SK-N-SH (cell line): ENCODE results near the gene TAS2R3. TPM values are rescaled to one million over a fixed set of nuclear protein-coding genes. Genes with fewer than 3 reads are reported as not detected.

Experiments
- CTCF ChIA-PET: fragments of 300-600, 350-600 bp; formaldehyde crosslinking; extraction: SDS; loops from one replicate; lab custom pipeline; 2021; lab: Yijun Ruan, JAX
- POLR2A ChIA-PET: fragments of 350-600 bp; sonication (Branson Sonifier 250); formaldehyde crosslinking; extraction: SDS; loops from one replicate; lab custom pipeline; 2020; ENCODE audit warnings: antibody characterized with exemption, inconsistent platforms; lab: Yijun Ruan, JAX
- DNase-seq: peaks from one replicate; pipeline ENCODE4 v3.0.0; 2012
- H2AFZ ChIP-seq: fragments of 200-600 bp; sonication (generic); 2 replicates; pipeline ENCODE4 v1.8.1; 2016; ENCODE audit warnings: antibody characterized with exemption, mild to moderate bottlenecking, low read depth
- H3F3A ChIP-seq: fragments of 200-600 bp; sonication (generic); replicated peaks from 2 replicates; pipeline ENCODE3; 2016; ENCODE audit warnings: antibody characterized with exemption, mild to moderate bottlenecking; ENCODE audit not compliant: insufficient read depth
- H3K27ac ChIP-seq, 2 experiments: fragments of 200-500 bp in 1 of 2; fragments of 200-600 bp in 1 of 2; sonication (Bioruptor generic) in 1 of 2; sonication (generic), shearing (Covaris generic) in 1 of 2; 2 replicates each; pipeline versions ENCODE4 v1.5.1 to v1.6.1; 2014 to 2016; ENCODE audit warnings: low read depth in 2 of 2, inconsistent platforms in 1 of 2, low read length in 1 of 2, mild to moderate bottlenecking in 1 of 2, mixed read lengths in 1 of 2
- H3K27me3 ChIP-seq: fragments of 200-600 bp; sonication (generic), shearing (Covaris generic); 2 replicates; pipeline ENCODE4 v1.6.1; 2016; ENCODE audit warnings: mixed run types; ENCODE audit not compliant: insufficient read depth
- H3K36me3 ChIP-seq, 2 experiments: fragments of 200-500 bp in 1 of 2; fragments of 200-600 bp in 1 of 2; sonication (Bioruptor generic) in 1 of 2; sonication (generic) in 1 of 2; replicated peaks in 1 of 2; 2 replicates each; pipeline versions ENCODE3 to v1.5.1; 2014 to 2016; ENCODE audit warnings: low read length in 1 of 2, mild to moderate bottlenecking in 1 of 2; ENCODE audit not compliant: insufficient read depth in 2 of 2, control insufficient read depth in 1 of 2
- H3K4me1 ChIP-seq, 2 experiments: fragments of 200-500 bp in 1 of 2; fragments of 200-600 bp in 1 of 2; sonication (Bioruptor generic) in 1 of 2; sonication (generic), shearing (Covaris generic) in 1 of 2; 2 replicates each; pipeline versions ENCODE4 v1.5.1 to v1.6.1; 2014 to 2016; ENCODE audit warnings: low read depth in 1 of 2, low read length in 1 of 2, mixed run types in 1 of 2; ENCODE audit not compliant: insufficient read depth in 2 of 2, control insufficient read depth in 1 of 2
- H3K4me2 ChIP-seq: fragments of 200-600 bp; sonication (generic), shearing (Covaris generic); 2 replicates; pipeline ENCODE4 v1.6.1; 2017; ENCODE audit warnings: mixed run types
- H3K4me3 ChIP-seq, 2 experiments: fragments of 200-500 bp in 1 of 2; fragments of 200-600 bp in 1 of 2; sonication (Bioruptor generic) in 1 of 2; sonication (generic), shearing (Covaris generic) in 1 of 2; 2 replicates each; pipeline versions ENCODE4 v1.5.1 to v1.8.1; 2014 to 2016; ENCODE audit warnings: low read depth in 2 of 2, inconsistent platforms in 1 of 2, low read length in 1 of 2, mild to moderate bottlenecking in 1 of 2, mixed read lengths in 1 of 2, moderate library complexity in 1 of 2
- H3K79me2 ChIP-seq: fragments of 200-600 bp; sonication (generic); 2 replicates; pipeline ENCODE4 v1.8.1; 2017; ENCODE audit warnings: mild to moderate bottlenecking; ENCODE audit not compliant: insufficient read depth
- H3K9ac ChIP-seq: fragments of 200-600 bp; sonication (generic); 2 replicates; pipeline ENCODE4 v1.6.1; 2017; ENCODE audit warnings: mixed run types
- H3K9me2 ChIP-seq: fragments of 200-600 bp; sonication (generic); 2 replicates; pipeline ENCODE4 v1.6.1; 2017; ENCODE audit warnings: mixed run types
- H3K9me3 ChIP-seq: fragments of 200-600 bp; sonication (generic); 2 replicates; pipeline ENCODE4 v1.6.1; 2017; ENCODE audit warnings: mixed run types, mild to moderate bottlenecking, moderate library complexity
- H4K20me1 ChIP-seq: fragments of 200-600 bp; sonication (generic); 2 replicates; pipeline ENCODE4 v1.6.1; 2017; ENCODE audit warnings: mild to moderate bottlenecking, mixed run types; ENCODE audit not compliant: insufficient read depth
- ELF1 ChIP-seq: IDR thresholded peaks from 2 replicates; pipeline ENCODE4 v1.4.0; 2012
- EP300 ChIP-seq, 2 experiments: IDR thresholded peaks; 2 replicates each; pipeline versions ENCODE4 v1.4.0 to v1.6.1; 2012; ENCODE audit warnings: borderline replicate concordance in 1 of 2, low read depth in 1 of 2, low read length in 1 of 2
- EZH2phosphoT487 ChIP-seq: fragments of 200-600 bp; sonication (generic); IDR thresholded peaks from 2 replicates; pipeline ENCODE4 v1.6.1; 2017; ENCODE audit warnings: low read depth, mixed run types, mild to moderate bottlenecking, antibody characterized with exemption, moderate library complexity, borderline replicate concordance
- GABPA ChIP-seq: IDR thresholded peaks from 2 replicates; pipeline ENCODE4 v1.4.0; 2012; ENCODE audit warnings: low read depth, mild to moderate bottlenecking
- MEF2A ChIP-seq: IDR thresholded peaks from 2 replicates; pipeline ENCODE4 v1.4.0; 2012; ENCODE audit warnings: low read depth, borderline replicate concordance
- NRF1 ChIP-seq: IDR thresholded peaks from 2 replicates; pipeline ENCODE4 v1.6.1; 2012; ENCODE audit warnings: low read depth, mild to moderate bottlenecking, low read length
- RAD21 ChIP-seq: IDR thresholded peaks from 2 replicates; pipeline ENCODE4 v1.6.1; 2012; ENCODE audit warnings: mild to moderate bottlenecking, low read length
- RXRA ChIP-seq: IDR thresholded peaks from 2 replicates; pipeline ENCODE4 v1.4.0; 2012; ENCODE audit warnings: low read depth, mild to moderate bottlenecking, borderline replicate concordance
- SMC3 ChIP-seq: IDR thresholded peaks from 2 replicates; pipeline ENCODE4 v1.6.1; 2012; ENCODE audit warnings: low read depth, low read length, improper control_type of control experiment
- TCF12 ChIP-seq: IDR thresholded peaks from 2 replicates; pipeline ENCODE4 v1.4.0; 2012
- WGBS: methylation state at CpG from one replicate; pipeline ENCODE4 v1.1.6; 2017; ENCODE audit warnings: low lambda C conversion rate; 5-methylcytosine and 5-hydroxymethylcytosine counted together
- polyA plus RNA-seq, 3 experiments: library from polyadenylated mRNA; depleted of rRNA; stranded (reverse); fragments of >200 nt; gene quantifications; 2 replicates each; pipeline ENCODE4 v1.2.3, GENCODE V29; 2012
- TF ChIP-seq, protein P1 (sequence below): IDR thresholded peaks from 2 replicates; pipeline ENCODE4; 2012
- TF ChIP-seq, protein P2 (sequence below): fragments of 200-600 bp; sonication (generic); IDR thresholded peaks from 2 replicates; pipeline ENCODE4 v1.6.1; 2017; ENCODE audit warnings: antibody characterized with exemption, mild to moderate bottlenecking, moderate library complexity
- TF ChIP-seq, protein P3 (sequence below): IDR thresholded peaks from 2 replicates; pipeline ENCODE4 v1.4.0; 2012; ENCODE audit warnings: low read depth, borderline replicate concordance
- TF ChIP-seq, protein P4 (sequence below): fragments of 150-350 bp; IDR thresholded peaks from 2 replicates; pipeline ENCODE4 v1.6.1; 2017; ENCODE audit warnings: antibody characterized with exemption, low read length, low read depth, borderline replicate concordance
- TF ChIP-seq, protein P5 (sequence below): fragments of 150-350 bp; IDR thresholded peaks from 2 replicates; pipeline ENCODE4 v1.6.1; 2016; ENCODE audit warnings: mild to moderate bottlenecking, low read depth, low read length
- TF ChIP-seq, protein P6 (sequence below): IDR thresholded peaks from 2 replicates; pipeline ENCODE4 v1.4.0; 2012; ENCODE audit warnings: low read depth

TAS2R3 gene
- polyA plus RNA-seq, 1 of the 3 experiments (the other 2 are of a cell fraction) = not detected

DNA sequence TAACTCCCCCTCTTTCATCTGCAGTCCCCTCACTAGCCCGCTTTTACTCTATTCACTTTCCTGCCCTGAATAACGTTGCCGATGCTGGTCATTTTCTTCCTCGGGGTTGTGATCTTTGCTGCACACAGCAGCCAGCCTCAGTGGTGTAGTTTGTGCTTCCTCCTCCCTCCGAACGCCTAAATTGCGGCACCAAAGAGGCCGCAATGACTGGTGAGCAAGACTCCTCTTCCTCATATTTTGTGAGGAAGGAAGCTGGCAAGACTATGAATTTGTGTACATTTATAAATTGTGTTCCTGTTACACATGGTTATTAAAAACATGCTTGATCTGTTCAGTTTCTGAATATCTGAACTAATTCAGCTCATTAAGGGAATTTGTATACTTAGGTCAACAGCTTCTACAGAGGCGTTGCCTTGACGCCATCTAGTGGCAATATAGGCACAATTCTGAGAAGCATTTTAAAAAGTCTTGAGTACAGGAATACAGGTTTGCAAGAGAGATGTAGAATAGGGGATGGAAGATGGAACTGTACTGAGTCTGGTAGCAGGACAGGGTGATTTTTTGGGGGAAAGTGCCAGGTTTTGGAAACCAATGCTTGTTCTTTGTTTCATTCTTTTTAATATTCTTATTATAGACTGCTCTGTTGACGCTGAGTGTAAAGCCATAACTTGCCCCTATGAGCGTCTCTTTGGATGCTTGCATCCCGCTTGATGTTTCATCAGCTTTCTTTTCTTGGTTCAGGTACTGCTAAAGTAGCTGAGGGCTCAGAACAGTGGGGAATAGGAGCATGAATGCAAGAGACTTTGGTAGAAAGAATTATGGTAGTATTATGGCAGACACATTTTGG, 22.0 kb downstream of the TAS2R3 start:
- no peak for TF ChIP-seq GABPA
- TF ChIP-seq TCF12 = no peak
- no peak for TF ChIP-seq NRF1
- TF ChIP-seq RAD21 = peak; percentile 80
- TF ChIP-seq MEF2A = no peak
- TF ChIP-seq EZH2phosphoT487 = no peak
- TF ChIP-seq, protein P1, sequence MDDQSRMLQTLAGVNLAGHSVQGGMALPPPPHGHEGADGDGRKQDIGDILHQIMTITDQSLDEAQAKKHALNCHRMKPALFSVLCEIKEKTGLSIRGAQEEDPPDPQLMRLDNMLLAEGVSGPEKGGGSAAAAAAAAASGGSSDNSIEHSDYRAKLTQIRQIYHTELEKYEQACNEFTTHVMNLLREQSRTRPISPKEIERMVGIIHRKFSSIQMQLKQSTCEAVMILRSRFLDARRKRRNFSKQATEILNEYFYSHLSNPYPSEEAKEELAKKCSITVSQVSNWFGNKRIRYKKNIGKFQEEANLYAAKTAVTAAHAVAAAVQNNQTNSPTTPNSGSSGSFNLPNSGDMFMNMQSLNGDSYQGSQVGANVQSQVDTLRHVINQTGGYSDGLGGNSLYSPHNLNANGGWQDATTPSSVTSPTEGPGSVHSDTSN = no peak
- TF ChIP-seq, protein P2, sequence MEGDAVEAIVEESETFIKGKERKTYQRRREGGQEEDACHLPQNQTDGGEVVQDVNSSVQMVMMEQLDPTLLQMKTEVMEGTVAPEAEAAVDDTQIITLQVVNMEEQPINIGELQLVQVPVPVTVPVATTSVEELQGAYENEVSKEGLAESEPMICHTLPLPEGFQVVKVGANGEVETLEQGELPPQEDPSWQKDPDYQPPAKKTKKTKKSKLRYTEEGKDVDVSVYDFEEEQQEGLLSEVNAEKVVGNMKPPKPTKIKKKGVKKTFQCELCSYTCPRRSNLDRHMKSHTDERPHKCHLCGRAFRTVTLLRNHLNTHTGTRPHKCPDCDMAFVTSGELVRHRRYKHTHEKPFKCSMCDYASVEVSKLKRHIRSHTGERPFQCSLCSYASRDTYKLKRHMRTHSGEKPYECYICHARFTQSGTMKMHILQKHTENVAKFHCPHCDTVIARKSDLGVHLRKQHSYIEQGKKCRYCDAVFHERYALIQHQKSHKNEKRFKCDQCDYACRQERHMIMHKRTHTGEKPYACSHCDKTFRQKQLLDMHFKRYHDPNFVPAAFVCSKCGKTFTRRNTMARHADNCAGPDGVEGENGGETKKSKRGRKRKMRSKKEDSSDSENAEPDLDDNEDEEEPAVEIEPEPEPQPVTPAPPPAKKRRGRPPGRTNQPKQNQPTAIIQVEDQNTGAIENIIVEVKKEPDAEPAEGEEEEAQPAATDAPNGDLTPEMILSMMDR = peak; percentile 98
- TF ChIP-seq SMC3 = peak; percentile 64
- TF ChIP-seq EP300 (IDR thresholded peaks at IDR 0.05; ENCODE audit: borderline replicate concordance in 1 of 2, low read depth in 1 of 2, low read length in 1 of 2) = no peak
- TF ChIP-seq, protein P3, sequence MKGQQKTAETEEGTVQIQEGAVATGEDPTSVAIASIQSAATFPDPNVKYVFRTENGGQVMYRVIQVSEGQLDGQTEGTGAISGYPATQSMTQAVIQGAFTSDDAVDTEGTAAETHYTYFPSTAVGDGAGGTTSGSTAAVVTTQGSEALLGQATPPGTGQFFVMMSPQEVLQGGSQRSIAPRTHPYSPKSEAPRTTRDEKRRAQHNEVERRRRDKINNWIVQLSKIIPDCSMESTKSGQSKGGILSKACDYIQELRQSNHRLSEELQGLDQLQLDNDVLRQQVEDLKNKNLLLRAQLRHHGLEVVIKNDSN = no peak
- TF ChIP-seq, protein P4, sequence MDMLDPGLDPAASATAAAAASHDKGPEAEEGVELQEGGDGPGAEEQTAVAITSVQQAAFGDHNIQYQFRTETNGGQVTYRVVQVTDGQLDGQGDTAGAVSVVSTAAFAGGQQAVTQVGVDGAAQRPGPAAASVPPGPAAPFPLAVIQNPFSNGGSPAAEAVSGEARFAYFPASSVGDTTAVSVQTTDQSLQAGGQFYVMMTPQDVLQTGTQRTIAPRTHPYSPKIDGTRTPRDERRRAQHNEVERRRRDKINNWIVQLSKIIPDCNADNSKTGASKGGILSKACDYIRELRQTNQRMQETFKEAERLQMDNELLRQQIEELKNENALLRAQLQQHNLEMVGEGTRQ = no peak
- TF ChIP-seq, protein P5, sequence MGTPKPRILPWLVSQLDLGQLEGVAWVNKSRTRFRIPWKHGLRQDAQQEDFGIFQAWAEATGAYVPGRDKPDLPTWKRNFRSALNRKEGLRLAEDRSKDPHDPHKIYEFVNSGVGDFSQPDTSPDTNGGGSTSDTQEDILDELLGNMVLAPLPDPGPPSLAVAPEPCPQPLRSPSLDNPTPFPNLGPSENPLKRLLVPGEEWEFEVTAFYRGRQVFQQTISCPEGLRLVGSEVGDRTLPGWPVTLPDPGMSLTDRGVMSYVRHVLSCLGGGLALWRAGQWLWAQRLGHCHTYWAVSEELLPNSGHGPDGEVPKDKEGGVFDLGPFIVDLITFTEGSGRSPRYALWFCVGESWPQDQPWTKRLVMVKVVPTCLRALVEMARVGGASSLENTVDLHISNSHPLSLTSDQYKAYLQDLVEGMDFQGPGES = no peak
- no peak for TF ChIP-seq ELF1
- TF ChIP-seq, protein P6, sequence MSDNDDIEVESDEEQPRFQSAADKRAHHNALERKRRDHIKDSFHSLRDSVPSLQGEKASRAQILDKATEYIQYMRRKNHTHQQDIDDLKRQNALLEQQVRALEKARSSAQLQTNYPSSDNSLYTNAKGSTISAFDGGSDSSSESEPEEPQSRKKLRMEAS = no peak
- no peak for TF ChIP-seq RXRA
- Histone ChIP-seq H3K9me2 (no peaks in the 10 kb centered on the region), H3K9ac (no peak overlapping the region), H3F3A (no peaks in the 10 kb centered on the region), H3K36me3 (peaks cover 0 to 7% of the 10 kb centered on the region in 2 experiments), H3K4me1 (no peaks in the 10 kb centered on the region), H3K27me3 (no peaks in the 10 kb centered on the region), H3K4me2 (no peak overlapping the region), H3K9me3 (no peaks in the 10 kb centered on the region), H3K27ac (no peak overlapping the region), H2AFZ (no peak overlapping the region), H4K20me1 (no peaks in the 10 kb centered on the region), H3K4me3 (no peak overlapping the region; a peak in 1 of 4 replicates), H3K79me2 (no peaks in the 10 kb centered on the region)
- CTCF ChIA-PET = interaction anchor here (0.6 to 2.7 kb wide), 56 partner anchors 9 to 383 kb away, joined by 3 to 61 read pairs (median 4); partner anchors contain the start of genes OR9A4, SSBP1, TAS2R4 and WEE2
- WGBS = 70% methylated on average over 13 of the region's 13 CpGs
- DNase-seq = peak; percentile 63
- POLR2A ChIA-PET = interaction anchor here (0.7 to 1.6 kb wide), 2 partner anchors 48 to 131 kb away, joined by 3 to 4 read pairs; partner anchors contain the start of gene SSBP1
